RWPE1 (cell line): ENCODE measurements around the gene SIAH1.
"Not testable (repeated sequence)": the region's sequence is repeated elsewhere in the genome, so short reads cannot be mapped to it uniquely, and the experiment has no call there.

Experiments used
- CTCF ChIA-PET: fragments of 350-600 bp; sonication (Branson Sonifier 250); formaldehyde crosslinking; extraction: SDS; loops from one replicate; lab custom pipeline; 2021; lab: Yijun Ruan, JAX
- POLR2A ChIA-PET: fragments of 400-600 bp; formaldehyde crosslinking; extraction: SDS; loops from one replicate; lab custom pipeline; 2020; ENCODE audit warnings: antibody characterized with exemption; ENCODE audit not compliant: low non-redundant PET; lab: Yijun Ruan, JAX
- DNase-seq: peaks from one replicate; pipeline ENCODE4 v3.0.0; 2012; ENCODE audit warnings: low spot score
- H3K27ac ChIP-seq: fragments of 450-650 bp; 2 replicates; pipeline ENCODE4 v1.5.1; 2017
- TF ChIP-seq, protein P1 (sequence below): fragments of 450-650 bp; conservative IDR thresholded peaks from 2 replicates; pipeline ENCODE4 v1.5.1; 2017; ENCODE audit warnings: low read depth, mild to moderate bottlenecking

SIAH1 gene

DNA sequence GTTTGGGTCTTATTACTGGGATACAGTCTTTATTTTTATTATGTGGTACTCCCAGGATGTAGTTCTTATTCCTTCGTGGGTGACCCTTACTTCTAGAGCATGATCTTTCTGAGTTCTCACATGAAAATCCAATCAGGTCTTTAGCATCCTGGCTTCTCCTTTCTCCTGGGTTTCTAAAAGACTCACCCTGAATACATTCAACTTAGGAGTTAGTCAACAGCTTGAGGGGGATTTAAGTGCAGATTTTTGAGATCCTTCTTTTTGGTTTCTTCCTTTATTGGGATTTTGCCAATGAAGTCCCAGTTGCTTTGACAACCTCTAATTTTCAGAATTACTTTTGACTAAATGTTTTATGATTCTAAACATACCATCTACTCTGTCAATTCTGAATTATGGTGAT is 68.2 kb downstream of the SIAH1 start:
- ChIA-PET POLR2A (no interaction called here), CTCF (no interaction called here)
- H3K27ac ChIP-seq, result no peak overlapping the region
- DNase-seq, result no peak
- TF ChIP-seq, protein P1, sequence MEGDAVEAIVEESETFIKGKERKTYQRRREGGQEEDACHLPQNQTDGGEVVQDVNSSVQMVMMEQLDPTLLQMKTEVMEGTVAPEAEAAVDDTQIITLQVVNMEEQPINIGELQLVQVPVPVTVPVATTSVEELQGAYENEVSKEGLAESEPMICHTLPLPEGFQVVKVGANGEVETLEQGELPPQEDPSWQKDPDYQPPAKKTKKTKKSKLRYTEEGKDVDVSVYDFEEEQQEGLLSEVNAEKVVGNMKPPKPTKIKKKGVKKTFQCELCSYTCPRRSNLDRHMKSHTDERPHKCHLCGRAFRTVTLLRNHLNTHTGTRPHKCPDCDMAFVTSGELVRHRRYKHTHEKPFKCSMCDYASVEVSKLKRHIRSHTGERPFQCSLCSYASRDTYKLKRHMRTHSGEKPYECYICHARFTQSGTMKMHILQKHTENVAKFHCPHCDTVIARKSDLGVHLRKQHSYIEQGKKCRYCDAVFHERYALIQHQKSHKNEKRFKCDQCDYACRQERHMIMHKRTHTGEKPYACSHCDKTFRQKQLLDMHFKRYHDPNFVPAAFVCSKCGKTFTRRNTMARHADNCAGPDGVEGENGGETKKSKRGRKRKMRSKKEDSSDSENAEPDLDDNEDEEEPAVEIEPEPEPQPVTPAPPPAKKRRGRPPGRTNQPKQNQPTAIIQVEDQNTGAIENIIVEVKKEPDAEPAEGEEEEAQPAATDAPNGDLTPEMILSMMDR, result no peak

DNA sequence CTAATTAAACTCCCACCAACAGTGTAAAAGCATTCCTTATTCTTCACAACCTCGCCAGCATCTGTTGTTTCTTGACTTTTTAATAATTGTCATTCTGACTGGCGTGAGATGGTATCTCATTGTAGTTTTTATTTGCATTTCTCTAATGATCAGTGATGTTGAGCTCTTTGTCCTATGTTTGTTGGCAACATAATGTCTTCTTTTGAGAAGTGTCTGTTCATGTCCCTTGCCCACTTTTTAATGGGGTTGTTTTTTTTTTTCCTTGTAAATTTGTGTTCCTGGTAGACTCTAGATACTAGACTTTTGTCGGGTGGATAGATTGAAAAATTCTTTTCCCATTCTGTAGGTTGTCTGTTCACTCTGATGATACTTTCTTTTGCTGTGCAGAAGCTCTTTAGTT is 71.3 kb downstream of the SIAH1 start:
- POLR2A ChIA-PET, CTCF ChIA-PET, H3K27ac ChIP-seq, DNase-seq: not testable (repeated sequence)

DNA sequence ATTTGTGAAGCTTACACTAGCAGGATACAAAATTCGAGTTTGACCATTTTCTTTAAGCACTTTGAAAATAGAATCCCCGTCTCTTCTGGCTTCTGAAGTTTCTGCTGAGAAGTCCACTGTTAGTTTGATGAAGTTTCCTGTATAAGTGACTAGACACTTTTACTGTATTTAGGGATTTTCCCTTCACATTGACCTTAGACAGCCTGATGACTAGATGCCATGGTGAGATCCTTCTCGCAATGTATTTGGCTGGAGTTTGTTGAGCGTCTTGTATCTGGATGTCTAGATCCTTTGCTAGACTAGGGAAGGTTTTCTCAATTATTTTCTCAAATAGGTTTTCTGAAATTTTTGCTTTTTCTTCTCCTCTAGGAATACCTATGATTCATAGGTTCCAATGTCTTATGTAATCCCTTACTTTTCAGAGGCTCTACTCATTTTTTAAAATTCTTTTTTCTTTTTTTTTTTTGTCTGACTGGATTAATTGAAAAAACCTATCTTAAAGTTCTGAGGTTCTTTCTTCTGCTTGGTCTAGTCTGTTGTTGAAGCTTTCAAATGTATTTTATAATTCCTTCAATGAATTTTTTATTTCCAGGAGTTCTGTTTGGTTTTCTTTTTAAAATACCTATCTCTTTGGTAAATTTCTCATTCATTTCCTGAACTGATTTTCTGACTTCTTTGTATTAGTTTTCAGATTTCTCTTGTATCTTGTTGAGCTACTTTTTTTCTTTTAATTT is 74.1 kb downstream of the SIAH1 start:
- TF ChIP-seq, protein P1, result no peak
- no peak for DNase-seq
- POLR2A ChIA-PET, result no interaction called here
- CTCF ChIA-PET, result interaction anchor here (1.5 kb wide), 1 partner anchor 12 kb away, joined by 3 read pairs; no protein-coding TSS in a partner anchor
- H3K27ac ChIP-seq, result no peak overlapping the region
